SH-SY5Y (cell line): Measurements from ENCODE around the gene GPC3.

Experiments used
- GATA2 ChIP-seq: IDR thresholded peaks from 2 replicates; pipeline ENCODE4 v1.6.1; 2011; ENCODE audit warnings: mild to moderate bottlenecking, low read depth, low read length
- GATA3 ChIP-seq: IDR thresholded peaks from 2 replicates; pipeline ENCODE4 v1.6.1; 2011; ENCODE audit warnings: low read depth, mild to moderate bottlenecking, low read length, moderate library complexity

GRCh38 chrX:133530960-133531359, 454.4 kb downstream of the GPC3 start:
- TF ChIP-seq GATA3 (no peak), GATA2 (no peak)
